GM19395 (cell line): ENCODE data around the gene SRCIN1.

ENCODE experiments used
- ATAC-seq: cut with Tn5 transposase; IDR thresholded peaks from one replicate; pipeline ENCODE4 v1.9.1; 2021; ENCODE audit warnings: mild to moderate bottlenecking, moderate library complexity; ENCODE audit not compliant: unreplicated experiment

Gene SRCIN1

GRCh38 chr17:38617074-38617860 lies 11.5 kb upstream of the SRCIN1 start:
- no peak for ATAC-seq

- no peak for ATAC-seq
These were observed 10.6 kb upstream of the SRCIN1 start for GRCh38 chr17:38616361-38616760.

- ATAC-seq = no peak
These were observed 8.4 kb upstream of the SRCIN1 start for GRCh38 chr17:38613981-38614779.

GRCh38 chr17:38613525-38613980 lies 7.8 kb upstream of the SRCIN1 start:
- no peak for ATAC-seq

GRCh38 chr17:38611872-38612376 lies 6.2 kb upstream of the SRCIN1 start:
- no peak for ATAC-seq

- no peak for ATAC-seq
These were observed 5.5 kb upstream of the SRCIN1 start for GRCh38 chr17:38611070-38611786.

GRCh38 chr17:38609280-38610031 lies 3.7 kb upstream of the SRCIN1 start:
- ATAC-seq = no peak

- no peak for ATAC-seq
These were observed 2.9 kb upstream of the SRCIN1 start for GRCh38 chr17:38608648-38609047.

- ATAC-seq = no peak
These were observed 1.2 kb upstream of the SRCIN1 start for GRCh38 chr17:38606646-38607611.

- no peak for ATAC-seq
These were observed 326 bp downstream of the SRCIN1 start for GRCh38 chr17:38605411-38605840.

- no peak for ATAC-seq
These were observed 1.0 kb downstream of the SRCIN1 start for GRCh38 chr17:38604479-38605403.

GRCh38 chr17:38603786-38604478 lies 1.8 kb downstream of the SRCIN1 start:
- ATAC-seq = no peak

GRCh38 chr17:38602956-38603785 lies 2.6 kb downstream of the SRCIN1 start:
- no peak for ATAC-seq

- ATAC-seq = no peak
These were observed 3.3 kb downstream of the SRCIN1 start for GRCh38 chr17:38602453-38602852.

GRCh38 chr17:38601539-38602351 lies 4.0 kb downstream of the SRCIN1 start:
- ATAC-seq = no peak

- no peak for ATAC-seq
These were observed 4.8 kb downstream of the SRCIN1 start for GRCh38 chr17:38600906-38601305.
